ENCODE results near the gene KDM3B. TPM values are rescaled to one million over a fixed set of nuclear protein-coding genes. Genes with fewer than 3 reads are reported as not detected.

KDM3B gene
- total RNA-seq, 1 experiment from 2014 or later: 89.2 TPM

- WGBS (ENCODE audit: extremely low coverage, insufficient read length, low lambda C conversion rate): no CpG with 5 or more reads among the region's 6 CpGs
- peaks cover 6 to 19% (median 7%) of the 10 kb centered on the region in 3 experiments for H3K36me3 Mint-ChIP-seq (ENCODE audit: insufficient read depth in 1 of 3, low read depth in 3 of 3)
These were observed 49.1 kb upstream of the KDM3B start for GRCh38 chr5:138303372-138303771.

More at GRCh38 chr5:138303372-138303771, 49.1 kb upstream of the KDM3B start:
- H2BK120ac ChIP-seq (ENCODE audit: low read depth, low read length, poor library complexity, severe bottlenecking): no peak overlapping the region
- H3T11ph ChIP-seq (ENCODE audit: low read length): no peak overlapping the region
- H4K8ac ChIP-seq (replicated peaks; ENCODE audit: insufficient read length, low read depth, low read length): no peak overlapping the region
- H3K4me1 Mint-ChIP-seq: peaks cover 0 to 3% of the 10 kb centered on the region in 2 experiments; a peak in 1 of 4 replicates
- DNase-seq: no peak
- H2BK15ac ChIP-seq (ENCODE audit: low read depth, low read length): no peak overlapping the region
- no peaks in the 10 kb centered on the region for H3K23me2 ChIP-seq (ENCODE audit: insufficient read length, low read depth, low read length, poor library complexity, severe bottlenecking)
- H2BK20ac ChIP-seq (ENCODE audit: low read depth, low read length, poor library complexity, severe bottlenecking): no peak overlapping the region
- no peaks in the 10 kb centered on the region for H3K9me3 ChIP-seq (ENCODE audit: control insufficient read depth, low read depth, low read length)
- no peaks in the 10 kb centered on the region for H3K27me3 Mint-ChIP-seq (ENCODE audit: low read depth)
- no peak overlapping the region for H3K18ac ChIP-seq (ENCODE audit: insufficient read length, low read depth, low read length)
- H3K4ac ChIP-seq (ENCODE audit: low read depth, low read length): no peak overlapping the region
- no peak overlapping the region for H3K23ac ChIP-seq (ENCODE audit: insufficient read length, low read depth, low read length)
- H2BK5ac ChIP-seq (ENCODE audit: insufficient read length, low read length): no peak overlapping the region
- no peaks in the 10 kb centered on the region for H4K20me1 ChIP-seq (ENCODE audit: control insufficient read depth, insufficient read depth, insufficient read length)
- no peaks in the 10 kb centered on the region for H3K27me3 ChIP-seq (ENCODE audit: insufficient read depth, low read length)
- no peak overlapping the region for H2AK5ac ChIP-seq (ENCODE audit: insufficient read length, low read length)
- no peak overlapping the region for H4K91ac ChIP-seq (ENCODE audit: insufficient read length, low read depth, low read length)
- no peak overlapping the region for H3K14ac ChIP-seq (ENCODE audit: insufficient read depth, low read length)
- H4K5ac ChIP-seq (ENCODE audit: insufficient read length, low read depth, low read length): no peak overlapping the region
- no peak overlapping the region for H2AFZ ChIP-seq (ENCODE audit: low read length)
- H3K9ac ChIP-seq (ENCODE audit: extremely low read depth, insufficient read length, low read length): no peak overlapping the region
- no peak overlapping the region for H3K56ac ChIP-seq (ENCODE audit: insufficient read length, low read depth, low read length)
- no peaks in the 10 kb centered on the region for H3K4me1 ChIP-seq (ENCODE audit: insufficient read depth, low read length)
- no peaks in the 10 kb centered on the region for H3K79me1 ChIP-seq (ENCODE audit: insufficient read depth, low read depth, low read length, poor library complexity, severe bottlenecking)
- H3K4me3 Mint-ChIP-seq: no peak overlapping the region
- H3K27ac ChIP-seq (ENCODE audit: insufficient read length, low read depth, low read length): no peak overlapping the region
- no peaks in the 10 kb centered on the region for H3K9me3 Mint-ChIP-seq
- no peak overlapping the region for H3K4me2 ChIP-seq (ENCODE audit: insufficient read depth, insufficient read length, low read length)
- no peaks in the 10 kb centered on the region for H3K79me2 ChIP-seq (ENCODE audit: insufficient read depth, low read length)
- no peak for TF ChIP-seq CTCF (conservative IDR thresholded peaks at IDR 0.05)
- H3K27ac Mint-ChIP-seq: no peak overlapping the region; a peak in 1 of 7 replicates
- H2BK12ac ChIP-seq (ENCODE audit: insufficient read length, low read depth, low read length): no peak overlapping the region
